Measurements from ENCODE around the gene LIN7B.

DNA sequence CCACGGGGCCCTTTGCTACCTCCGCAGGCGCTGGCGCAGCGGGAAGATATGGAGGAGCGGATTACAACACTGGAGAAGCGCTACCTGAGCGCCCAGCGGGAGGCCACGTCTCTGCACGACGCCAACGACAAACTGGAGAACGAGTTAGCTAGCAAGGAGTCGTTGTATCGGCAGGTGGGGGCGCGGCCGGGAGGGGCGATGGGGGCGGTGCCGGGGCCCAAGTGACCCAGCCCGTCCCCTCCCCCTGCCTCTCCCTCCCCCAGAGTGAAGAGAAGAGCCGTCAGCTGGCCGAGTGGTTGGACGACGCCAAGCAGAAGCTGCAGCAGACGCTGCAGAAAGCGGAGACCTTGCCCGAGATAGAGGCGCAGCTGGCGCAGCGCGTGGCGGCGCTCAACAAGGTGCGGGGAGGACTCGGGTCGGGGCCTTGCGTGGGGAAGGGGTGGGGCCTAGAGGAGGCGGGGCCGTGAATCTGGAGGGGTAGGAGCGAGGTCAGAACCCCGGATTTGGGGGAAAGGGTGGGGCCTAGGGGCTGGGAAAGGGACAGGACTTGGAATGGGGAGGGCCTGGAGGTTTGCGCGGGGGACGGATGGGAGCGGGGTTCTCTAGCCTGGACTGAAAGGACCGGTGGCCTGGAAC lies 18.9 kb downstream of the LIN7B start:
- TF ChIP-seq EZH2 (IDR thresholded peaks at IDR 0.05) (no peak), POLR2AphosphoS5 (IDR thresholded peaks at IDR 0.05; ENCODE audit: borderline replicate concordance, low read depth, low read length) (no peak), FOXP2 (optimal IDR thresholded peaks at IDR 0.05; ENCODE audit: control extremely low read depth, extremely low read length, insufficient read depth) (no peak)
